HEK293 (cell line): ENCODE measurements around the gene ABI3BP.

Experiments
- CTCF ChIA-PET: fragments of 350-600 bp; formaldehyde crosslinking; extraction: SDS; loops from one replicate; lab custom pipeline; 2021; ENCODE audit warnings: antibody characterized with exemption; lab: Yijun Ruan, JAX
- POLR2A ChIA-PET: fragments of 300-600 bp; formaldehyde crosslinking; extraction: SDS; loops from one replicate; lab custom pipeline; 2020; ENCODE audit warnings: antibody characterized with exemption, inconsistent platforms; lab: Yijun Ruan, JAX
- H3K27ac ChIP-seq: fragments of 200-500 bp; sonication (Bioruptor generic); 2 replicates; pipeline ENCODE4 v1.5.1; 2014; ENCODE audit warnings: low read depth, low read length, control low read depth, inconsistent platforms; ENCODE audit errors: extremely low read depth
- H3K36me3 ChIP-seq, 2 experiments: fragments of 200-500 bp in 1 of 2; sonication (Bioruptor generic) in 1 of 2; 1 replicate in 1 of 2; 2 replicates in 1 of 2; pipeline ENCODE4 v1.5.1; 2014 to 2017; ENCODE audit warnings: inconsistent platforms in 2 of 2, low read length in 2 of 2; ENCODE audit not compliant: control insufficient read depth in 2 of 2, insufficient read depth in 1 of 2
- H3K4me1 ChIP-seq: fragments of 200-500 bp; sonication (Bioruptor generic); 2 replicates; pipeline ENCODE4 v1.5.1; 2014; ENCODE audit warnings: mild to moderate bottlenecking, low read length, inconsistent platforms; ENCODE audit not compliant: control insufficient read depth, insufficient read depth
- H3K4me3 ChIP-seq: 2 replicates; pipeline ENCODE4 v1.5.1; 2011; ENCODE audit warnings: low read depth, mild to moderate bottlenecking, control low read depth, low read length, moderate library complexity
- H3K9me3 ChIP-seq: fragments of 200-500 bp; sonication (Bioruptor generic); 2 replicates; pipeline ENCODE4 v1.5.1; 2014; ENCODE audit warnings: low read depth, low read length, inconsistent platforms; ENCODE audit not compliant: control insufficient read depth, insufficient read depth
- CTCF ChIP-seq: fragments of 450-650 bp; formaldehyde crosslinking; IDR thresholded peaks from 2 replicates; pipeline ENCODE4 v1.5.1; 2016; ENCODE audit warnings: missing biosample characterization, missing genetic modification characterization
- EGR2 ChIP-seq: fragments of 450-650 bp; formaldehyde crosslinking; IDR thresholded peaks from 2 replicates; pipeline ENCODE4 v1.5.1; 2016; ENCODE audit warnings: low read depth, missing biosample characterization, missing genetic modification characterization
- ELK4 ChIP-seq: IDR thresholded peaks from 2 replicates; pipeline ENCODE4 v1.6.1; 2011; ENCODE audit warnings: mild to moderate bottlenecking, low read depth, low read length, borderline replicate concordance
- HOXC10 ChIP-seq: sonication (generic); formaldehyde crosslinking; IDR thresholded peaks from 2 replicates; pipeline ENCODE4 v1.8.1; 2023; ENCODE audit warnings: mild to moderate bottlenecking, missing genetic modification reagents
- KLF8 ChIP-seq: fragments of 450-650 bp; formaldehyde crosslinking; IDR thresholded peaks from 2 replicates; pipeline ENCODE4 v1.5.1; 2016; ENCODE audit warnings: missing biosample characterization, missing genetic modification characterization
- RBAK ChIP-seq: fragments of 450-650 bp; formaldehyde crosslinking; IDR thresholded peaks from 2 replicates; pipeline ENCODE4 v1.5.1; 2016; ENCODE audit warnings: missing biosample characterization, missing genetic modification characterization
- YY1 ChIP-seq: fragments of 450-650 bp; formaldehyde crosslinking; IDR thresholded peaks from 2 replicates; pipeline ENCODE4 v1.5.1; 2018; ENCODE audit warnings: missing biosample characterization, missing genetic modification characterization
- ZBTB20 ChIP-seq: fragments of 450-650 bp; formaldehyde crosslinking; IDR thresholded peaks from 2 replicates; pipeline ENCODE4 v1.5.1; 2016; ENCODE audit warnings: missing biosample characterization, missing genetic modification characterization
- ZBTB7A ChIP-seq: fragments of 450-650 bp; formaldehyde crosslinking; IDR thresholded peaks from 2 replicates; pipeline ENCODE4 v1.5.1; 2016; ENCODE audit warnings: low read depth, missing biosample characterization, missing genetic modification characterization
- ZBTB8A ChIP-seq: fragments of 450-650 bp; formaldehyde crosslinking; IDR thresholded peaks from 2 replicates; pipeline ENCODE4 v1.5.1; 2016; ENCODE audit warnings: missing biosample characterization, missing genetic modification characterization
- ZNF112 ChIP-seq: fragments of 450-650 bp; formaldehyde crosslinking; IDR thresholded peaks from 2 replicates; pipeline ENCODE4 v1.5.0; 2017; ENCODE audit warnings: missing biosample characterization, missing genetic modification characterization
- ZNF132 ChIP-seq: fragments of 450-650 bp; formaldehyde crosslinking; IDR thresholded peaks from 2 replicates; pipeline ENCODE4 v1.5.1; 2017; ENCODE audit warnings: missing biosample characterization, missing genetic modification characterization, borderline replicate concordance
- ZNF175 ChIP-seq: fragments of 450-650 bp; formaldehyde crosslinking; IDR thresholded peaks from 2 replicates; pipeline ENCODE4 v1.5.1; 2016; ENCODE audit warnings: missing biosample characterization, missing genetic modification characterization
- ZNF354C ChIP-seq: fragments of 450-650 bp; formaldehyde crosslinking; IDR thresholded peaks from 2 replicates; pipeline ENCODE4 v1.5.1; 2016; ENCODE audit warnings: missing biosample characterization, missing genetic modification characterization, low read depth, borderline replicate concordance
- ZNF548 ChIP-seq: fragments of 450-650 bp; formaldehyde crosslinking; IDR thresholded peaks from 2 replicates; pipeline ENCODE4 v1.5.1; 2016; ENCODE audit warnings: missing biosample characterization, missing genetic modification characterization
- ZNF549 ChIP-seq: fragments of 450-650 bp; IDR thresholded peaks from 2 replicates; pipeline ENCODE4 v1.5.1; 2018; ENCODE audit warnings: missing biosample characterization, missing genetic modification characterization, mild to moderate bottlenecking, inconsistent platforms, moderate library complexity
- ZNF561 ChIP-seq: fragments of 450-650 bp; IDR thresholded peaks from 2 replicates; pipeline ENCODE4 v1.5.1; 2018; ENCODE audit warnings: missing biosample characterization, missing genetic modification characterization, borderline replicate concordance
- ZNF600 ChIP-seq: fragments of 450-650 bp; formaldehyde crosslinking; IDR thresholded peaks from 2 replicates; pipeline ENCODE4 v1.5.1; 2016; ENCODE audit warnings: missing biosample characterization, missing genetic modification characterization
- ZNF621 ChIP-seq: fragments of 450-650 bp; formaldehyde crosslinking; IDR thresholded peaks from 2 replicates; pipeline ENCODE4 v1.5.1; 2017; ENCODE audit warnings: missing biosample characterization, missing genetic modification characterization
- TF ChIP-seq, protein P1 (sequence below): fragments of 450-650 bp; formaldehyde crosslinking; IDR thresholded peaks from 2 replicates; pipeline ENCODE4 v1.5.1; 2017; ENCODE audit warnings: missing biosample characterization, missing genetic modification characterization
- TF ChIP-seq, protein P2 (sequence below): fragments of 450-650 bp; formaldehyde crosslinking; IDR thresholded peaks from 2 replicates; pipeline ENCODE4 v1.5.1; 2016; ENCODE audit warnings: missing biosample characterization, missing genetic modification characterization

The ABI3BP gene

DNA sequence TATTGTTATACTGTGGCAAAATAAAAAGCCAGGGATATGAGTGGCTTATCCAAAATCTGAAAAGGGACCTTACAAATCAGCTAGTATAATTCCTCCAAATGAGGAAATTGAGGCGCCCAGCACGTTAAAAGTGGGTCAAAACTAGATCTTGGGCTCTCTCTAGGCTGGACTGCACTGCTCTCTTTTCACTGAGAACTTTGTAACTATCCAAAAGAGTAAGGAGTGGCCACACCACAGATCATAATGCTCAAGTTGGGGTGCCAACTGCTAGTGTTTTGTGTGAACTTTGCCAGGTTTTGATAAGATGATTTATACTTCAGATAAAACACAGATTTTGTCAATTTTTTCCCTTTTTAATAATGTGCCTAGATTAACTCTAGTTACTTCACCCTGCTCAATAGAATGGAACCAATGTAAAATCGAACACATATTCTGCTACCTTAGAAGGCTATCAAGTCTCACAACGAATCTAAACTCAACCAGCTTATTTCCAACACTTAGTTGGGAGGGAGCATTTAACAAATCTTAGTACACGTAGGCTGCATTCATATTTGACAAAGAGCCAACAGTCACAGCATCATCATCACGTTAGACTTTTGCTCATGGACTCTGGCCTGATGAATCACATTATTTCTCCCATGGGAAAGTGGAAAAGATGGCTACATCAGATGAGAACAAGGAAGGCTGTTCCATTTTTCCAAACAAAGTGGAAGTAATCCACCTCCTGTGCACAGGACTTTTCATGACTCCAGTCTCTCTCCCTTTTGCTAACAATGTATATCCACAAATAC is 64.4 kb downstream of the ABI3BP start:
- Histone ChIP-seq H3K36me3 (no peaks in the 10 kb centered on the region), H3K4me1 (no peaks in the 10 kb centered on the region), H3K27ac (no peak overlapping the region), H3K9me3 (no peaks in the 10 kb centered on the region), H3K4me3 (no peak overlapping the region)
- TF ChIP-seq ZBTB20 (tag by site-specific recombination) (no peak), ELK4 (no peak)
- ChIA-PET POLR2A (no interaction called here), CTCF (no interaction called here)

DNA sequence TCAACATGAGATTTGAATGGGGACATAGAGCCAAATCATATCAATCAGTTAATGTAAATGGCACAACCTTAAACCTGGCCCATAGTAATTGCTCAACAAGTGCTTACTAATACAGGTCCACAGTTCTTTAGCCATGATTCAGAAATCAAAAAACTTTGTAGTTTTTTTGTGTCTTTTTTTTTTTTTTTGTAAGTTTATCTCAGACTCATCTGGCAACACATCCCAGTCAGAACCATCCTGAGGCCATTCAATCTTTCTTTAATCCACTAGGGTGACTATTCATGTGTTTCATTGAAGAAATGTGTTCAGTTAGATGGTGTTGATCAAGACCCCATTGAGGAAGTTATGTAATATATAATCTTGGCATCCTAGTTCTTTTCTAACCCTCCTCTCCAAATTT is 65.4 kb downstream of the ABI3BP start:
- H3K4me3 ChIP-seq = no peak overlapping the region
- no peaks in the 10 kb centered on the region for H3K9me3 ChIP-seq
- ChIA-PET CTCF (no interaction called here), POLR2A (no interaction called here)
- TF ChIP-seq ZBTB7A (tag by site-specific recombination) (no peak), ZNF354C (tag by site-specific recombination) (no peak), ZNF132 (tag by site-specific recombination) (no peak), ZNF112 (tag by site-specific recombination) (no peak), HOXC10 (CRISPR knock-in tag) (no peak), EGR2 (tag by site-specific recombination) (no peak), RBAK (tag by site-specific recombination) (no peak), KLF8 (tag by site-specific recombination) (no peak), ZNF175 (tag by site-specific recombination) (no peak), ZBTB8A (no peak), ZNF548 (no peak), YY1 (tag by site-specific recombination) (no peak), ZNF621 (tag by site-specific recombination) (no peak), CTCF (tag by site-specific recombination) (no peak), ZNF600 (tag by site-specific recombination) (no peak), ZNF549 (no peak), ZNF561 (tag by site-specific recombination) (no peak)
- TF ChIP-seq, protein P1, sequence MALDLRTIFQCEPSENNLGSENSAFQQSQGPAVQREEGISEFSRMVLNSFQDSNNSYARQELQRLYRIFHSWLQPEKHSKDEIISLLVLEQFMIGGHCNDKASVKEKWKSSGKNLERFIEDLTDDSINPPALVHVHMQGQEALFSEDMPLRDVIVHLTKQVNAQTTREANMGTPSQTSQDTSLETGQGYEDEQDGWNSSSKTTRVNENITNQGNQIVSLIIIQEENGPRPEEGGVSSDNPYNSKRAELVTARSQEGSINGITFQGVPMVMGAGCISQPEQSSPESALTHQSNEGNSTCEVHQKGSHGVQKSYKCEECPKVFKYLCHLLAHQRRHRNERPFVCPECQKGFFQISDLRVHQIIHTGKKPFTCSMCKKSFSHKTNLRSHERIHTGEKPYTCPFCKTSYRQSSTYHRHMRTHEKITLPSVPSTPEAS = no peak
- TF ChIP-seq, protein P2, sequence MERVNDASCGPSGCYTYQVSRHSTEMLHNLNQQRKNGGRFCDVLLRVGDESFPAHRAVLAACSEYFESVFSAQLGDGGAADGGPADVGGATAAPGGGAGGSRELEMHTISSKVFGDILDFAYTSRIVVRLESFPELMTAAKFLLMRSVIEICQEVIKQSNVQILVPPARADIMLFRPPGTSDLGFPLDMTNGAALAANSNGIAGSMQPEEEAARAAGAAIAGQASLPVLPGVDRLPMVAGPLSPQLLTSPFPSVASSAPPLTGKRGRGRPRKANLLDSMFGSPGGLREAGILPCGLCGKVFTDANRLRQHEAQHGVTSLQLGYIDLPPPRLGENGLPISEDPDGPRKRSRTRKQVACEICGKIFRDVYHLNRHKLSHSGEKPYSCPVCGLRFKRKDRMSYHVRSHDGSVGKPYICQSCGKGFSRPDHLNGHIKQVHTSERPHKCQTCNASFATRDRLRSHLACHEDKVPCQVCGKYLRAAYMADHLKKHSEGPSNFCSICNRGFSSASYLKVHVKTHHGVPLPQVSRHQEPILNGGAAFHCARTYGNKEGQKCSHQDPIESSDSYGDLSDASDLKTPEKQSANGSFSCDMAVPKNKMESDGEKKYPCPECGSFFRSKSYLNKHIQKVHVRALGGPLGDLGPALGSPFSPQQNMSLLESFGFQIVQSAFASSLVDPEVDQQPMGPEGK (tag by site-specific recombination) = no peak
- no peaks in the 10 kb centered on the region for H3K4me1 ChIP-seq
- no peak overlapping the region for H3K27ac ChIP-seq
- no peaks in the 10 kb centered on the region for H3K36me3 ChIP-seq
